Measurements from ENCODE around the gene ABHD8.

ABHD8 gene

GRCh38 chr19:17321655-17322489 is 18.6 kb upstream of the ABHD8 start:
- H3K36me3 ChIP-seq (ENCODE audit: control insufficient read depth, insufficient read depth, low read length): no peaks in the 10 kb centered on the region
- H3K4me3 ChIP-seq (ENCODE audit: low read depth, low read length): no peak overlapping the region
- no peak for TF ChIP-seq CTCF (IDR thresholded peaks at IDR 0.05)
- H3K79me2 ChIP-seq: no peaks in the 10 kb centered on the region
- H3K9me3 ChIP-seq (ENCODE audit: control insufficient read depth, low read length): no peaks in the 10 kb centered on the region
- H3K9ac ChIP-seq: no peak overlapping the region
- no peaks in the 10 kb centered on the region for H3K4me1 ChIP-seq
- no peak overlapping the region for H3K27ac ChIP-seq
- H3K27me3 ChIP-seq (ENCODE audit: control insufficient read depth, insufficient read depth, low read length): no peaks in the 10 kb centered on the region
- no peak overlapping the region for H3K4me2 ChIP-seq (ENCODE audit: low read length)
- H2AFZ ChIP-seq: no peak overlapping the region

- Histone ChIP-seq H3K4me3 (ENCODE audit: low read depth, low read length) (no peak overlapping the region), H3K27ac (no peak overlapping the region), H3K4me2 (ENCODE audit: low read length) (no peak overlapping the region), H3K9me3 (ENCODE audit: control insufficient read depth, low read length) (no peaks in the 10 kb centered on the region), H3K79me2 (no peaks in the 10 kb centered on the region), H2AFZ (no peak overlapping the region), H3K9ac (no peak overlapping the region), H3K4me1 (no peaks in the 10 kb centered on the region), H3K36me3 (ENCODE audit: control insufficient read depth, insufficient read depth, low read length) (no peaks in the 10 kb centered on the region), H3K27me3 (ENCODE audit: control insufficient read depth, insufficient read depth, low read length) (no peaks in the 10 kb centered on the region)
- TF ChIP-seq CTCF (IDR thresholded peaks at IDR 0.05): no peak
These were observed 17.2 kb upstream of the ABHD8 start for GRCh38 chr19:17320435-17320834.

- no peaks in the 10 kb centered on the region for H3K79me2 ChIP-seq
- no peaks in the 10 kb centered on the region for H3K4me1 ChIP-seq
- no peak overlapping the region for H3K9ac ChIP-seq
- no peak overlapping the region for H3K4me3 ChIP-seq (ENCODE audit: low read depth, low read length)
- H3K36me3 ChIP-seq (ENCODE audit: control insufficient read depth, insufficient read depth, low read length): no peaks in the 10 kb centered on the region
- no peak overlapping the region for H3K27ac ChIP-seq
- H3K27me3 ChIP-seq (ENCODE audit: control insufficient read depth, insufficient read depth, low read length): no peaks in the 10 kb centered on the region
- no peak overlapping the region for H3K4me2 ChIP-seq (ENCODE audit: low read length)
- H3K9me3 ChIP-seq (ENCODE audit: control insufficient read depth, low read length): no peaks in the 10 kb centered on the region
- H2AFZ ChIP-seq: no peak overlapping the region
- TF ChIP-seq CTCF (IDR thresholded peaks at IDR 0.05): no peak
These were observed 16.4 kb upstream of the ABHD8 start for GRCh38 chr19:17319473-17320238.

- no peak for TF ChIP-seq CTCF (IDR thresholded peaks at IDR 0.05)
- Histone ChIP-seq H3K4me1 (no peaks in the 10 kb centered on the region), H3K27ac (no peak overlapping the region), H3K9me3 (ENCODE audit: control insufficient read depth, low read length) (no peaks in the 10 kb centered on the region), H3K4me2 (ENCODE audit: low read length) (no peak overlapping the region), H3K27me3 (ENCODE audit: control insufficient read depth, insufficient read depth, low read length) (no peaks in the 10 kb centered on the region), H2AFZ (no peak overlapping the region), H3K9ac (no peak overlapping the region), H3K79me2 (no peaks in the 10 kb centered on the region), H3K4me3 (ENCODE audit: low read depth, low read length) (no peak overlapping the region), H3K36me3 (ENCODE audit: control insufficient read depth, insufficient read depth, low read length) (no peaks in the 10 kb centered on the region)
These were observed 15.7 kb upstream of the ABHD8 start for GRCh38 chr19:17318966-17319365.

All from parathyroid adenoma (tissue), 2 donors.